GM12801 (cell line): ENCODE results near the gene IGLL5.

ENCODE experiments used
- CTCF ChIP-seq: IDR thresholded peaks from one replicate; pipeline ENCODE4 v1.5.1; 2011; ENCODE audit warnings: control low read depth; ENCODE audit not compliant: insufficient read length; ENCODE audit errors: extremely low read depth

Gene IGLL5

GRCh38 chr22:22887621-22888503 lies at the start of gene IGLL5:
IGLL5 (plus strand) TSS chr22:22887816; CDS start chr22:22888054, 238 bp downstream.
- no peak for TF ChIP-seq CTCF

DNA sequence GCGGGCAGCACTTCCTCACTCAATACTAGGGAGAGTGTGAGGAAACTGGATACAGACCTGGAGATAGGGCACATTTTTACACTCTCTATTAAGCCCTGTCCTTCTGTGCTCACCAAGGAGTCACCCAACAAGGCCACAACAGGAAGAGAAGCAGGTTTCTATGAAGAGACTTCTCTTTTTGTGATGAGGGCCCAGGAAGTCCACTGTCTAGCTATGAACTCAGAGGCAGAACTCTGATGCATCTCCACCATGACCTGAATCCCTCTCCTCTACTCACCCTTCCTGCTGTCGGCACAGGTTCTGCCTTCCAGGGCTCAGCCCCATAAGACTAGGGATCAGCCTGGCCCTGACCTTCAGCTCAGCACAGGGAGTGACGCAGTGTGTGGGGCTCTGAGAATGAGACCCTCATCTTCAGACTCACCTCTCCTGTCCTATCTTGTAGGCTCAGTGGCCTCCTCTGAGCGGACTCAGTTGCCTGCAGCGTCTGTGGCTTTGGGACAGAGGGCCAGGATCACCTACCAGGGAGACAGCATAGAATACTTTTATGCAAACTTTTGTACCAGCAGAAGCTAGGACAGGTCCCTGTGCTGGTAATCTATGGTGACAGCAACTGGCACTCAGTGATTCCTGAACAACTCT lies 49.3 kb upstream of the IGLL5 start:
- no peak for TF ChIP-seq CTCF

DNA sequence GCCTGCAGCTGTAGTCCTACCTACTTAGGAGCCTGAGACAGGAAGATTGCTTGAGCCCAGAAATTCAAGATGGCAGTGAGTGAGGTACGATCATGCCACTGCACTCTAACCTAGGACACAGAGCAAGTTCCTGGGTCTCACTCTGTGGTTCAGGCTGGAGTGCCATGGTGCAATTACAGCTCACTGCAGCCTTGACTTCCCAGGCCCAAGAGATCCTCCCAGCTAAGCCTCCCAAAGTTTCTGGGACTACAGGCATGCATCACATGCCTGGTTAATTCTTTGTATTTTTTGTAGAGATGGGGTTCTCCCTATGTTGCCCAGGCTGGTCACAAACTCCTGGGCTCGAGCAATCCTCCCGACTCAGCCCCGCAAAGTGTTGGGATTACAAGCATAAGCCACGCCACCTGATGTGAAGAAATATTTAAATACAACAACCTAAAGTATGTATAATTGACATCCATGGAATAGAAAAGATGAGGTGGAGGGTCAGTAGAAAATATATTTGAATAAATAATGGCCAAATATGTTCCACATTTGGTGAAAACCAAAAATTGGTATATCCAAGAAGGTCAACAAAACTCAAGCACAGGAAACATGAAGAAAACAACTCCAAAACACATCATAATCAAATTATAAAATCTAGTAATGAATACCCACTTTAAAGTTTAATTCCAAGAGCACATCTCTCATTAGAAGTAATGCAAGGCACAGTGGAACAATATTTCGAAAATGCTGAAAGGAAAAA lies 47.9 kb upstream of the IGLL5 start:
- no peak for TF ChIP-seq CTCF

- TF ChIP-seq CTCF: no peak
These were observed 46.8 kb upstream of the IGLL5 start for GRCh38 chr22:22840780-22841179.

- TF ChIP-seq CTCF: no peak
These were observed 46.0 kb upstream of the IGLL5 start for GRCh38 chr22:22841598-22841997.

DNA sequence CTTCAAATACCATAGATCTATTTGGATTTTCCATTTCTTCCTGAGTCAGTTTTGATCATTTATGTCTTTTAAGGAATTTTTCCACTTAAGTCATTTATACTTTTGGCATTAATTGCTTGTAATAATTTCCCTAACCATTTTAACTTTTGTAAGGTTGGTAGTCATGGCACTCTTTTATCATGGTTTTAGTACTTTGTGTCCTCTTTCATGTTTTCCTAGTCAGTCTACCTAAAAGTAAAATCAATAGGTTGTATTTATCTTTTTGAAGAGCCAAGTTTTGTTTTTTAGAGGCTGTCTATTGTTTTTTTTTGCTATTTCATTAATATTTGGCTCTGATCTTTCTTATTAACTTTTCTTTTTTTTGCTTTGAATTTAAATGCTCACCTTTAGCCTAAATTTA lies 45.5 kb upstream of the IGLL5 start:
- TF ChIP-seq CTCF: no peak

DNA sequence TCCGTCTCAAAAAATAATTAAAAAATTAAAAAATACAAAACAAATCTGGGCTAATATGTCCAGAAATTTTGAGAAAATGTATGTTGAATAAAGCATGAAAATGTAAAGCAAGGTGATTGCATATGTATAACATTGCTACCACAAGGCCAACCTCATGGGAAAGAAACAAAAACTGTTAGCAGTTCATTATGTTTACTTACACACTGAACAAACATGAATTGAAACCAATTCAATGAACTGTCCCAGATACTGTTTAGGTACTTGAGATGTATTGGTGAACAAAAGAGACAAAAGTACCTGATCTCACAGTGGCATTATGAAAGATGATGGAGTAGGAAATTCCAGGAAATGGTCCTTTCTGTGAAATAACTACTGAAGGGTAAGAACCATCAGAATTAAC lies 43.8 kb upstream of the IGLL5 start:
- TF ChIP-seq CTCF: no peak
